B cell (primary cell): ENCODE results near the gene QRFP. TPM values are rescaled to one million over a fixed set of nuclear protein-coding genes. Genes with fewer than 3 reads are reported as not detected.

Experiments
- ATAC-seq: fragments of 200-7000 bp; cut with Tn5 transposase; one replicate; pipeline ENCODE4 v1.10.0; 2021; ENCODE audit warnings: low read depth, mild to moderate bottlenecking, moderate number of reproducible peaks, moderate library complexity
- CTCF ChIA-PET: fragments of 350-600 bp; sonication (Branson Sonifier 250); formaldehyde crosslinking; loops from one replicate; lab custom pipeline; 2021; ENCODE audit warnings: antibody characterized with exemption, inconsistent platforms; lab: Charles Lee
- POLR2A ChIA-PET: fragments of 350-600 bp; sonication (Branson Sonifier 250); formaldehyde crosslinking; loops from one replicate; lab custom pipeline; 2021; ENCODE audit warnings: antibody characterized with exemption; lab: Charles Lee
- DNase-seq: peaks from one replicate; pipeline ENCODE4 v3.0.0; 2013
- H2AFZ ChIP-seq: 2 replicates; pipeline ENCODE4 v1.6.1; 2012; ENCODE audit warnings: mild to moderate bottlenecking, low read depth, low read length; ENCODE audit not compliant: insufficient read depth, poor library complexity, severe bottlenecking
- H3K27ac ChIP-seq, 2 donors: 1 replicate in 1 of 2; 2 replicates in 1 of 2; pipeline ENCODE4 v1.5.1; 2012 to 2013; ENCODE audit warnings: low read length in 2 of 2, mild to moderate bottlenecking in 2 of 2, moderate library complexity in 1 of 2
- H3K27me3 ChIP-seq, 4 experiments: fragments of 200-600 bp in 1 of 4; sonication (generic) in 1 of 4; replicated peaks in 1 of 4; 1 replicate in 2 of 4; 2 replicates in 2 of 4; pipeline versions ENCODE4 v1.6.1 to v1.7.0; 2013 to 2016; ENCODE audit warnings: low read length in 3 of 4, mild to moderate bottlenecking in 2 of 4, mixed read lengths in 1 of 4, moderate library complexity in 1 of 4; ENCODE audit not compliant: insufficient read depth in 4 of 4, control insufficient read depth in 3 of 4; ENCODE audit errors: control extremely low read depth in 1 of 4
- H3K36me3 ChIP-seq, 2 experiments: replicated peaks in 1 of 2; 1 replicate in 1 of 2; 2 replicates in 1 of 2; pipeline versions ENCODE4 v1.6.1 to v1.7.1; 2013; ENCODE audit warnings: low read length in 1 of 2; ENCODE audit not compliant: insufficient read depth in 2 of 2, control insufficient read depth in 1 of 2; ENCODE audit errors: control extremely low read depth in 1 of 2, extremely low read depth in 1 of 2
- H3K4me1 ChIP-seq, 2 donors: fragments of 200-600 bp in 1 of 2; sonication (generic) in 1 of 2; 1 replicate in 1 of 2; 2 replicates in 1 of 2; pipeline versions ENCODE4 v1.5.1 to v1.6.1; 2013 to 2017; ENCODE audit warnings: low read length in 2 of 2; ENCODE audit not compliant: control insufficient read depth in 2 of 2, insufficient read depth in 2 of 2
- H3K4me2 ChIP-seq: replicated peaks from 2 replicates; pipeline ENCODE3; 2012; ENCODE audit warnings: mild to moderate bottlenecking, low read depth, low read length; ENCODE audit not compliant: poor library complexity, severe bottlenecking
- H3K4me3 ChIP-seq, 5 experiments: fragments of 200-600 bp in 1 of 5; sonication (generic) in 1 of 5; 1 replicate in 3 of 5; 2 replicates in 2 of 5; pipeline versions ENCODE4 v1.5.1 to v1.7.0; 2011 to 2016; ENCODE audit warnings: low read length in 4 of 5, mild to moderate bottlenecking in 4 of 5, low read depth in 2 of 5, control low read depth in 1 of 5, moderate library complexity in 1 of 5; ENCODE audit not compliant: insufficient read depth in 1 of 5; ENCODE audit errors: control extremely low read depth in 1 of 5, extremely low read depth in 1 of 5
- H3K79me2 ChIP-seq: fragments of 200-600 bp; sonication (generic); one replicate; pipeline ENCODE4 v1.6.0; 2016; ENCODE audit warnings: low read length; ENCODE audit not compliant: control insufficient read depth, insufficient read depth
- H3K9ac ChIP-seq: fragments of 200-600 bp; sonication (generic); 2 replicates; pipeline ENCODE4 v1.6.1; 2017; ENCODE audit warnings: mild to moderate bottlenecking, low read length, moderate library complexity
- H3K9me3 ChIP-seq, 3 donors: one replicate each; pipeline versions ENCODE4 v1.6.1 to v1.7.1; 2013; ENCODE audit warnings: low read length in 2 of 3; ENCODE audit not compliant: control insufficient read depth in 2 of 3, insufficient read depth in 1 of 3; ENCODE audit errors: control extremely low read depth in 1 of 3
- H4K20me1 ChIP-seq: 2 replicates; pipeline ENCODE4 v1.6.0; 2012; ENCODE audit warnings: mild to moderate bottlenecking, low read length; ENCODE audit not compliant: insufficient read depth, control insufficient read depth, poor library complexity, severe bottlenecking
- H3K27ac Mint-ChIP-seq: one replicate; pipeline ENCODE4 v1.8.0; 2021; ENCODE audit warnings: mixed read lengths
- H3K27me3 Mint-ChIP-seq: one replicate; pipeline ENCODE4 v1.8.0; 2021; ENCODE audit warnings: mixed read lengths
- H3K4me1 Mint-ChIP-seq: one replicate; pipeline ENCODE4 v1.8.0; 2021; ENCODE audit warnings: mixed read lengths
- H3K4me3 Mint-ChIP-seq: one replicate; pipeline ENCODE4 v1.8.0; 2021; ENCODE audit warnings: mixed read lengths
- H3K9me3 Mint-ChIP-seq: one replicate; pipeline ENCODE4 v1.8.0; 2022; ENCODE audit warnings: mixed read lengths; ENCODE audit not compliant: insufficient read depth
- EZH2 ChIP-seq: IDR thresholded peaks from 2 replicates; pipeline ENCODE4 v1.6.1; 2012; ENCODE audit warnings: borderline replicate concordance, low read depth, mild to moderate bottlenecking, moderate library complexity, low read length; ENCODE audit not compliant: insufficient read depth, poor library complexity, severe bottlenecking
- WGBS: methylation state at CpG from one replicate; pipeline ENCODE4 v1.1.5; 2013; ENCODE audit warnings: missing lambda C conversion rate; ENCODE audit not compliant: insufficient coverage; 5-methylcytosine and 5-hydroxymethylcytosine counted together
- intact Hi-C: fragments of 100-400 bp; cut with micrococcal nuclease; formaldehyde crosslinking; loops from one replicate; pipeline ENCODE4 v1.10.0; 2022
- polyA plus RNA-seq: library from polyadenylated mRNA; depleted of rRNA; stranded (reverse); fragments of >200 nt; gene quantifications from 2 replicates; pipeline ENCODE4 v1.2.3, GENCODE V29; 2012
- total RNA-seq, 2 donors: library from RNA; stranded (reverse); fragments of 120-200 nt in 1 of 2; gene quantifications; 1 replicate in 1 of 2; 2 replicates in 1 of 2; pipeline versions ENCODE4 v1.2.3 to v1.2.4, GENCODE V29; 2013 to 2022
- TF ChIP-seq, protein P1 (sequence below): fragments of 200-600 bp; IDR thresholded peaks from one replicate; pipeline ENCODE4 v1.8.0; 2022; ENCODE audit warnings: antibody characterized with exemption, mild to moderate bottlenecking

Gene QRFP
- total and polyA plus RNA-seq, 2 donors (not counting 1 experiment from before 2014, with no cell fraction given) = 0.07 TPM; not detected in 1

DNA sequence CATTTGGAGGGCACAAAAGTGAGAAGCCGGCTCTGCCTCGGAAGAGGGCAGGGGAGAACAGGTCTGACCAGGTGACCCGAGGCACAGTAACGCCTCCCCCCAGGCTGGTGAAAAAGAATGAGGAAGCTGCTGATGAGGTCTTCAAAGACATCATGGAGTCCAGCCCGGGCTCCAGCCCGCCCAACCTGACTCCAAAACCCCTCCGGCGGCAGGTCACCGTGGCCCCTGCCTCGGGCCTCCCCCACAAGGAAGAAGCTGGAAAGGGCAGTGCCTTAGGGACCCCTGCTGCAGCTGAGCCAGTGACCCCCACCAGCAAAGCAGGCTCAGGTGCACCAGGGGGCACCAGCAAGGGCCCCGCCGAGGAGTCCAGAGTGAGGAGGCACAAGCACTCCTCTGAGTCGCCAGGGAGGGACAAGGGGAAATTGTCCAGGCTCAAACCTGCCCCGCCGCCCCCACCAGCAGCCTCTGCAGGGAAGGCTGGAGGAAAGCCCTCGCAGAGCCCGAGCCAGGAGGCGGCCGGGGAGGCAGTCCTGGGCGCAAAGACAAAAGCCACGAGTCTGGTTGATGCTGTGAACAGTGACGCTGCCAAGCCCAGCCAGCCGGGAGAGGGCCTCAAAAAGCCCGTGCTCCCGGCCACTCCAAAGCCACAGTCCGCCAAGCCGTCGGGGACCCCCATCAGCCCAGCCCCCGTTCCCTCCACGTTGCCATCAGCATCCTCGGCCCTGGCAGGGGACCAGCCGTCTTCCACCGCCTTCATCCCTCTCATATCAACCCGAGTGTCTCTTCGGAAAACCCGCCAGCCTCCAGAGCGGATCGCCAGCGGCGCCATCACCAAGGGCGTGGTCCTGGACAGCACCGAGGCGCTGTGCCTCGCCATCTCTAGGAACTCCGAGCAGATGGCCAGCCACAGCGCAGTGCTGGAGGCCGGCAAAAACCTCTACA lies 11.8 kb downstream of the QRFP start:
- CTCF ChIA-PET = no interaction called here
- H3K4me3 ChIP-seq = no peak overlapping the region
- ATAC-seq = no peak
- no peaks in the 10 kb centered on the region for H3K27me3 ChIP-seq
- no peak overlapping the region for H3K9ac ChIP-seq
- peaks cover 0 to 61% of the 10 kb centered on the region in 2 experiments for H3K36me3 ChIP-seq
- no peaks in the 10 kb centered on the region for H3K9me3 ChIP-seq
- POLR2A ChIA-PET = no interaction called here
- TF ChIP-seq EZH2 = no peak
- TF ChIP-seq, protein P1, sequence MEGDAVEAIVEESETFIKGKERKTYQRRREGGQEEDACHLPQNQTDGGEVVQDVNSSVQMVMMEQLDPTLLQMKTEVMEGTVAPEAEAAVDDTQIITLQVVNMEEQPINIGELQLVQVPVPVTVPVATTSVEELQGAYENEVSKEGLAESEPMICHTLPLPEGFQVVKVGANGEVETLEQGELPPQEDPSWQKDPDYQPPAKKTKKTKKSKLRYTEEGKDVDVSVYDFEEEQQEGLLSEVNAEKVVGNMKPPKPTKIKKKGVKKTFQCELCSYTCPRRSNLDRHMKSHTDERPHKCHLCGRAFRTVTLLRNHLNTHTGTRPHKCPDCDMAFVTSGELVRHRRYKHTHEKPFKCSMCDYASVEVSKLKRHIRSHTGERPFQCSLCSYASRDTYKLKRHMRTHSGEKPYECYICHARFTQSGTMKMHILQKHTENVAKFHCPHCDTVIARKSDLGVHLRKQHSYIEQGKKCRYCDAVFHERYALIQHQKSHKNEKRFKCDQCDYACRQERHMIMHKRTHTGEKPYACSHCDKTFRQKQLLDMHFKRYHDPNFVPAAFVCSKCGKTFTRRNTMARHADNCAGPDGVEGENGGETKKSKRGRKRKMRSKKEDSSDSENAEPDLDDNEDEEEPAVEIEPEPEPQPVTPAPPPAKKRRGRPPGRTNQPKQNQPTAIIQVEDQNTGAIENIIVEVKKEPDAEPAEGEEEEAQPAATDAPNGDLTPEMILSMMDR = no peak
- no peak overlapping the region for H3K27ac ChIP-seq
- Mint-ChIP-seq H3K4me1 (no peaks in the 10 kb centered on the region), H3K27me3 (no peaks in the 10 kb centered on the region), H3K27ac (no peak overlapping the region), H3K9me3 (no peaks in the 10 kb centered on the region), H3K4me3 (no peak overlapping the region)
- no peaks in the 10 kb centered on the region for H3K79me2 ChIP-seq
- no peaks in the 10 kb centered on the region for H3K4me1 ChIP-seq
- no peak for DNase-seq
- intact Hi-C loops = no loop called here
- H3K4me2 ChIP-seq = no peak overlapping the region
- no peaks in the 10 kb centered on the region for H4K20me1 ChIP-seq
- H2AFZ ChIP-seq = no peak overlapping the region
- WGBS = 97% methylated on average over 47 of the region's 47 CpGs

GRCh38 chr9:130884111-130884531 lies 12.5 kb downstream of the QRFP start:
- TF ChIP-seq EZH2 = no peak
- TF ChIP-seq, protein P1 = no peak
- H3K9me3 Mint-ChIP-seq = no peaks in the 10 kb centered on the region
- Histone ChIP-seq H3K9ac (no peak overlapping the region), H3K9me3 (no peaks in the 10 kb centered on the region), H3K4me2 (no peak overlapping the region), H2AFZ (no peak overlapping the region), H4K20me1 (no peaks in the 10 kb centered on the region), H3K79me2 (no peaks in the 10 kb centered on the region), H3K4me1 (no peaks in the 10 kb centered on the region), H3K4me3 (no peak overlapping the region), H3K27ac (no peak overlapping the region), H3K27me3 (no peaks in the 10 kb centered on the region), H3K36me3 (peaks cover 0 to 68% of the 10 kb centered on the region in 2 experiments)
- POLR2A ChIA-PET = no interaction called here
- H3K4me1 Mint-ChIP-seq = no peaks in the 10 kb centered on the region
- ATAC-seq = no peak
- no peak for DNase-seq
- H3K27me3 Mint-ChIP-seq = no peaks in the 10 kb centered on the region
- no peak overlapping the region for H3K27ac Mint-ChIP-seq
- intact Hi-C loops = no loop called here
- 97% methylated on average over 23 of the region's 25 CpGs for WGBS
- CTCF ChIA-PET = no interaction called here
- no peak overlapping the region for H3K4me3 Mint-ChIP-seq
